K562 (cell line): ENCODE results near the gene APC2. TPM values are rescaled to one million over a fixed set of nuclear protein-coding genes. Genes with fewer than 3 reads are reported as not detected.

Experiments
- BCOR ChIP-seq: fragments of 450-650 bp; IDR thresholded peaks from 2 replicates; pipeline ENCODE4 v1.6.1; 2016
- BDP1 ChIP-seq: IDR thresholded peaks from 3 replicates; pipeline ENCODE4 v1.6.1; 2011; ENCODE audit not compliant: insufficient read length, insufficient read depth
- CHD4 ChIP-seq: fragments of 200-600 bp; sonication (generic); IDR thresholded peaks from 3 replicates; pipeline ENCODE4 v1.6.1; 2012; ENCODE audit warnings: low read depth, mild to moderate bottlenecking, mixed read lengths, low read length, inconsistent platforms; ENCODE audit not compliant: insufficient read depth, insufficient replicate concordance, poor library complexity, severe bottlenecking
- CSDE1 ChIP-seq, 2 experiments: fragments of 450-650 bp; IDR thresholded peaks; 2 replicates each; pipeline ENCODE4 v1.6.1; 2016; ENCODE audit warnings: mild to moderate bottlenecking in 1 of 2
- ESRRA ChIP-seq: fragments of 450-650 bp; IDR thresholded peaks from 2 replicates; pipeline ENCODE4 v1.6.1; 2014; ENCODE audit warnings: low read depth, mild to moderate bottlenecking, moderate library complexity, borderline replicate concordance
- HDAC2 ChIP-seq: fragments of 450-650 bp; IDR thresholded peaks from 2 replicates; pipeline ENCODE4 v1.6.1; 2016; ENCODE audit warnings: mild to moderate bottlenecking
- MEIS2 ChIP-seq: fragments of 450-650 bp; IDR thresholded peaks from 2 replicates; pipeline ENCODE4 v1.6.1; 2014; ENCODE audit warnings: mild to moderate bottlenecking; ENCODE audit not compliant: partially characterized antibody
- NCOA1 ChIP-seq: fragments of 450-650 bp; IDR thresholded peaks from 2 replicates; pipeline ENCODE4 v1.6.1; 2016; ENCODE audit warnings: low read depth
- PHF20 ChIP-seq: fragments of 450-650 bp; IDR thresholded peaks from 2 replicates; pipeline ENCODE4 v1.6.1; 2018; ENCODE audit not compliant: partially characterized antibody
- PML ChIP-seq: IDR thresholded peaks from 2 replicates; pipeline ENCODE4 v1.6.1; 2012; ENCODE audit warnings: low read length, inconsistent platforms
- RB1 ChIP-seq: fragments of 450-650 bp; IDR thresholded peaks from 2 replicates; pipeline ENCODE4 v1.6.1; 2017; ENCODE audit warnings: low read depth, mild to moderate bottlenecking
- RFX5 ChIP-seq: IDR thresholded peaks from 2 replicates; pipeline ENCODE4 v1.6.1; 2011; ENCODE audit warnings: low read depth, mild to moderate bottlenecking, improper control_type of control experiment, low read length
- RNF2 ChIP-seq: sonication (generic); IDR thresholded peaks from 2 replicates; pipeline ENCODE4 v1.6.1; 2016
- SIN3A ChIP-seq, 2 experiments: fragments of 150-350 bp in 1 of 2; IDR thresholded peaks; 2 replicates each; pipeline ENCODE4 v1.6.1; 2011 to 2016; ENCODE audit warnings: borderline replicate concordance in 2 of 2, low read depth in 2 of 2, low read length in 2 of 2, mild to moderate bottlenecking in 2 of 2, moderate library complexity in 2 of 2; ENCODE audit not compliant: control insufficient read depth in 1 of 2
- YBX1 ChIP-seq: fragments of 450-650 bp; IDR thresholded peaks from 2 replicates; pipeline ENCODE4 v1.7.1; 2016; ENCODE audit warnings: mild to moderate bottlenecking
- ZBTB7A ChIP-seq: IDR thresholded peaks from 2 replicates; pipeline ENCODE4 v1.6.1; 2011; ENCODE audit warnings: low read depth, mild to moderate bottlenecking, low read length, moderate library complexity, borderline replicate concordance; ENCODE audit not compliant: control insufficient read depth
- ZBTB8A ChIP-seq: fragments of 450-650 bp; IDR thresholded peaks from 2 replicates; pipeline ENCODE4 v1.6.1; 2018; ENCODE audit warnings: mild to moderate bottlenecking, moderate library complexity; ENCODE audit not compliant: partially characterized antibody
- ZFP36 ChIP-seq: fragments of 150-350 bp; IDR thresholded peaks from 2 replicates; pipeline ENCODE4 v1.6.1; 2018; ENCODE audit warnings: low read length, low read depth; ENCODE audit not compliant: partially characterized antibody
- ZKSCAN3 ChIP-seq: fragments of 250-450 bp; sonication (Bioruptor Pico); IDR thresholded peaks from 2 replicates; pipeline ENCODE4 v1.4.0; 2020
- ZNF134 ChIP-seq: fragments of 250-450 bp; sonication (Bioruptor Pico); conservative IDR thresholded peaks from 2 replicates; pipeline ENCODE4 v1.4.0; 2020
- ZNF197 ChIP-seq: fragments of 200-800 bp; sonication (Bioruptor generic); IDR thresholded peaks from 2 replicates; pipeline ENCODE4 v1.6.1; 2016; ENCODE audit warnings: low read depth, missing genetic modification characterization, missing compliant biosample characterization
- ZNF57 ChIP-seq: fragments of 450-650 bp; formaldehyde crosslinking; IDR thresholded peaks from 2 replicates; pipeline ENCODE4 v1.4.0; 2020; ENCODE audit warnings: mild to moderate bottlenecking, moderate library complexity
- polyA plus RNA-seq, 8 experiments: library from polyadenylated mRNA; depleted of rRNA in 4 of 8; stranded (reverse) in 5 of 8; unstranded in 3 of 8; fragments of >200 nt; fragmentation: Nextera tagmentation in 2 of 8; fragmentation: Illumina TruSeq in 1 of 8; extraction: Ambion mirVana in 2 of 8; extraction: Trizol in 1 of 8; gene quantifications; 2 replicates each; pipeline versions ENCODE4 v1.2.1 to v1.2.3, GENCODE V29; 2011 to 2014; ENCODE audit warnings: inconsistent platforms in 1 of 8, missing spikeins in 1 of 8
- total RNA-seq, 7 experiments: library from RNA; depleted of rRNA in 6 of 7; stranded (reverse); fragments of >200 nt in 6 of 7; fragmentation: Illumina TruSeq in 2 of 7; extraction: Trizol in 2 of 7; gene quantifications; 2 replicates each; pipeline versions ENCODE4 v1.2.1 to v1.2.3, GENCODE V29; 2011 to 2021; ENCODE audit warnings: low replicate concordance in 1 of 7
- TF ChIP-seq, protein P1 (sequence below): fragments of 250-450 bp; sonication (Bioruptor Pico); IDR thresholded peaks from 2 replicates; pipeline ENCODE4 v1.4.0; 2020; ENCODE audit warnings: borderline replicate concordance
- TF ChIP-seq, protein P2 (sequence below): sonication (generic); formaldehyde crosslinking; IDR thresholded peaks from 2 replicates; pipeline ENCODE4 v1.8.0; 2022; ENCODE audit warnings: missing genetic modification reagents, mild to moderate bottlenecking, moderate library complexity, borderline replicate concordance
- TF ChIP-seq, protein P3 (sequence below): fragments of 150-350 bp; conservative IDR thresholded peaks from 2 replicates; pipeline ENCODE4 v1.6.1; 2014; ENCODE audit warnings: low read length

APC2 gene
- total and polyA plus RNA-seq, 9 of the 15 experiments (the other 6 are each of a cell fraction or from before 2014, with no cell fraction given), result 0.01 to 0.40 (median 0.05) TPM; not detected in 3

DNA sequence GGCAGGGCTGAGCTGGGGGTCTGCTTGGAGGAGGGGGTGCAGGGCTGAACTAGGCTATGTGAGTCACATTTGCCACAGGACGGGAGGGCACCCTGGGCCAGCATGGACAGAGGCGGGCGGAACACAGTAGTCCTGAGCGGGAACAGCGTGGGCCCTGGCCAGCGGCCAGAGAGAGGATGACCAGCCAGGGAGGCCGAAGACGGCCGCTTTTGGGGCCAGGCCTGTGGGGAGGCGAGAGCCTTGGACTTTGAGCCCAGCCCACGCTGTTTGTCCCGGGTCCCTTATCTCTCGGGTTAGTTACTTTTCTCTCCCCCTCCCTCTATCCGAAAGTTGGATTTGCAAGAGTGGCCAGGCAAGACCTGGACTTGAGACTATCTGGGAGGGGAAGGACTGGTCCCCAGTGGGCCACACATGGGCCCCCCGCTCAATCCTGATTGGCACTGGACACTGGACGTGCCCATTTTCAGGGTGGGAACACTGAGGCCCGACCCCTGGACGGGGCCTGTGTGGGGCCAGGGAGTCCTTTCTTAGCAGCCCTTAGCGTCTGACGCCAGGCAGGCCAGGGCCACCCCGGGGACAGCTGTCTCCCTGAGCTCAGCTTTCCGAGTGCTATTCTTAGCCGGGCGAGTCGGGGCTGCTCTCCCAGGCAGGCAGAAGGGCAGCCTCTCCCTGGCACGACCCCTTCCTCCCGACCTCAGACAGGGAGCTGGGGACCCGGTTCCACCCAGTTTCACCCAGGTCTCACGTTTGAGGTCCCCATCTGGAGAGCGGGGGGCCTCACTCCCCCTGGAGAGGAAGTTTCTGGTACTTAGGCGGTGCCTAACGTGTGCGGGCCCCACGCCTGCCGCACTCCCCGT, 49.4 kb upstream of the APC2 start (continued):
- no peak for TF ChIP-seq ZBTB8A
- no peak for TF ChIP-seq ZNF134 (CRISPR knock-in tag)
- peak; percentile 99 for TF ChIP-seq BCOR
- no peak for TF ChIP-seq ZNF57 (CRISPR knock-in tag)
- no peak for TF ChIP-seq RFX5
- 0 out of 2 replicates have a peak, but pooled peaks have one; percentile 3 for TF ChIP-seq RB1
- TF ChIP-seq, protein P1, sequence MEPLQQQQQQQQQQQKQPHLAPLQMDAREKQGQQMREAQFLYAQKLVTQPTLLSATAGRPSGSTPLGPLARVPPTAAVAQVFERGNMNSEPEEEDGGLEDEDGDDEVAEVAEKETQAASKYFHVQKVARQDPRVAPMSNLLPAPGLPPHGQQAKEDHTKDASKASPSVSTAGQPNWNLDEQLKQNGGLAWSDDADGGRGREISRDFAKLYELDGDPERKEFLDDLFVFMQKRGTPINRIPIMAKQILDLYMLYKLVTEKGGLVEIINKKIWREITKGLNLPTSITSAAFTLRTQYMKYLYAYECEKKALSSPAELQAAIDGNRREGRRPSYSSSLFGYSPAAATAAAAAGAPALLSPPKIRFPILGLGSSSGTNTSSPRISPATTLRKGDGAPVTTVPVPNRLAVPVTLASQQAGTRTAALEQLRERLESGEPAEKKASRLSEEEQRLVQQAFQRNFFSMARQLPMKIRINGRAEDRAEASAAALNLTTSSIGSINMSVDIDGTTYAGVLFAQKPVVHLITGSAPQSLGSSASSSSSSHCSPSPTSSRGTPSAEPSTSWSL (CRISPR knock-in tag), result no peak
- TF ChIP-seq BDP1, result no peak
- TF ChIP-seq ESRRA, result 0 out of 2 replicates have a peak, but pooled peaks have one; percentile 43
- no peak for TF ChIP-seq PML
- peak in 1 of 2 experiments; percentile 3; a peak in 1 of 4 replicates for TF ChIP-seq SIN3A (IDR thresholded peaks at IDR 0.05; ENCODE audit: borderline replicate concordance in 2 of 2, control insufficient read depth in 1 of 2, low read depth in 2 of 2, low read length in 2 of 2)
- TF ChIP-seq MEIS2, result no peak
- TF ChIP-seq HDAC2, result peak; percentile 98
- TF ChIP-seq PHF20, result peak; percentile 57
- peak; percentile 46 for TF ChIP-seq ZFP36
- TF ChIP-seq RNF2, result no peak
- peak; percentile 21; the same call in 1 of the 2 replicates for TF ChIP-seq ZBTB7A
- no peak for TF ChIP-seq YBX1
- TF ChIP-seq, protein P2, sequence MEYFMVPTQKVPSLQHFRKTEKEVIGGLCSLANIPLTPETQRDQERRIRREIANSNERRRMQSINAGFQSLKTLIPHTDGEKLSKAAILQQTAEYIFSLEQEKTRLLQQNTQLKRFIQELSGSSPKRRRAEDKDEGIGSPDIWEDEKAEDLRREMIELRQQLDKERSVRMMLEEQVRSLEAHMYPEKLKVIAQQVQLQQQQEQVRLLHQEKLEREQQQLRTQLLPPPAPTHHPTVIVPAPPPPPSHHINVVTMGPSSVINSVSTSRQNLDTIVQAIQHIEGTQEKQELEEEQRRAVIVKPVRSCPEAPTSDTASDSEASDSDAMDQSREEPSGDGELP (CRISPR knock-in tag), result peak; percentile 62; the same call in 1 of the 2 replicates
- TF ChIP-seq, protein P3, sequence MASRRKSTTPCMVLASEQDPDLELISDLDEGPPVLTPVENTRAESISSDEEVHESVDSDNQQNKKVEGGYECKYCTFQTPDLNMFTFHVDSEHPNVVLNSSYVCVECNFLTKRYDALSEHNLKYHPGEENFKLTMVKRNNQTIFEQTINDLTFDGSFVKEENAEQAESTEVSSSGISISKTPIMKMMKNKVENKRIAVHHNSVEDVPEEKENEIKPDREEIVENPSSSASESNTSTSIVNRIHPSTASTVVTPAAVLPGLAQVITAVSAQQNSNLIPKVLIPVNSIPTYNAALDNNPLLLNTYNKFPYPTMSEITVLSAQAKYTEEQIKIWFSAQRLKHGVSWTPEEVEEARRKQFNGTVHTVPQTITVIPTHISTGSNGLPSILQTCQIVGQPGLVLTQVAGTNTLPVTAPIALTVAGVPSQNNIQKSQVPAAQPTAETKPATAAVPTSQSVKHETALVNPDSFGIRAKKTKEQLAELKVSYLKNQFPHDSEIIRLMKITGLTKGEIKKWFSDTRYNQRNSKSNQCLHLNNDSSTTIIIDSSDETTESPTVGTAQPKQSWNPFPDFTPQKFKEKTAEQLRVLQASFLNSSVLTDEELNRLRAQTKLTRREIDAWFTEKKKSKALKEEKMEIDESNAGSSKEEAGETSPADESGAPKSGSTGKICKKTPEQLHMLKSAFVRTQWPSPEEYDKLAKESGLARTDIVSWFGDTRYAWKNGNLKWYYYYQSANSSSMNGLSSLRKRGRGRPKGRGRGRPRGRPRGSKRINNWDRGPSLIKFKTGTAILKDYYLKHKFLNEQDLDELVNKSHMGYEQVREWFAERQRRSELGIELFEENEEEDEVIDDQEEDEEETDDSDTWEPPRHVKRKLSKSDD, result no peak
- TF ChIP-seq NCOA1, result no peak; the same call in 1 of the 2 replicates
- TF ChIP-seq CHD4, result peak; percentile 60
- no peak for TF ChIP-seq CSDE1 (IDR thresholded peaks at IDR 0.05)
- no peak for TF ChIP-seq ZKSCAN3 (CRISPR knock-in tag)
- no peak for TF ChIP-seq ZNF197 (CRISPR knock-in tag)
